GM18909 (cell line): ENCODE data around the gene SRGAP2B.
"Not testable (repeated sequence)": the region's sequence is repeated elsewhere in the genome, so short reads cannot be mapped to it uniquely, and the experiment has no call there.

Experiments used
- ATAC-seq: cut with Tn5 transposase; IDR thresholded peaks from one replicate; pipeline ENCODE4 v1.9.1; 2021; ENCODE audit warnings: mild to moderate bottlenecking; ENCODE audit not compliant: unreplicated experiment, poor library complexity

SRGAP2B gene

GRCh38 chr1:144961604-144962583 is 133.2 kb downstream of the SRGAP2B start:
- ATAC-seq: not testable (repeated sequence)

GRCh38 chr1:144960929-144961488 is 134.1 kb downstream of the SRGAP2B start:
- ATAC-seq: not testable (repeated sequence)

GRCh38 chr1:144948390-144948789 is 146.7 kb downstream of the SRGAP2B start:
- not testable (repeated sequence) for ATAC-seq

GRCh38 chr1:144947495-144947894 is 147.6 kb downstream of the SRGAP2B start:
- not testable (repeated sequence) for ATAC-seq

- not testable (repeated sequence) for ATAC-seq
Observed at GRCh38 chr1:144946525-144947480, 148.3 kb downstream of the SRGAP2B start.

GRCh38 chr1:144941710-144942109 is 153.4 kb downstream of the SRGAP2B start:
- ATAC-seq: peak; percentile 77

- peak; percentile 76 for ATAC-seq
Observed at GRCh38 chr1:144940054-144940453, 155.1 kb downstream of the SRGAP2B start.

- ATAC-seq: not testable (repeated sequence)
Observed at GRCh38 chr1:144938627-144939026, 156.5 kb downstream of the SRGAP2B start.

GRCh38 chr1:144936186-144936732 is 158.9 kb downstream of the SRGAP2B start:
- not testable (repeated sequence) for ATAC-seq

- ATAC-seq: not testable (repeated sequence)
Observed at GRCh38 chr1:144935310-144935709, 159.8 kb downstream of the SRGAP2B start.

- not testable (repeated sequence) for ATAC-seq
Observed at GRCh38 chr1:144933014-144933413, 162.1 kb downstream of the SRGAP2B start.

- ATAC-seq: not testable (repeated sequence)
Observed at GRCh38 chr1:144932153-144932552, 163.0 kb downstream of the SRGAP2B start.

GRCh38 chr1:144931553-144931952 is 163.6 kb downstream of the SRGAP2B start:
- not testable (repeated sequence) for ATAC-seq

GRCh38 chr1:144930085-144930777 is 164.9 kb downstream of the SRGAP2B start:
- ATAC-seq: not testable (repeated sequence)

- not testable (repeated sequence) for ATAC-seq
Observed at GRCh38 chr1:144927292-144927691, 167.8 kb downstream of the SRGAP2B start.

GRCh38 chr1:144923640-144924039 is 171.5 kb downstream of the SRGAP2B start:
- ATAC-seq: not testable (repeated sequence)

- ATAC-seq: not testable (repeated sequence)
Observed at GRCh38 chr1:144922785-144923184, 172.3 kb downstream of the SRGAP2B start.

GRCh38 chr1:144919106-144919505 is 176.0 kb downstream of the SRGAP2B start:
- ATAC-seq: not testable (repeated sequence)

GRCh38 chr1:144918027-144918603 is 177.0 kb downstream of the SRGAP2B start:
- not testable (repeated sequence) for ATAC-seq
